ENCODE data around the gene IL4. TPM values are rescaled to one million over a fixed set of nuclear protein-coding genes. Genes with fewer than 3 reads are reported as not detected.

IL4 gene
- polyA plus RNA-seq, 3 donors = not detected

- DNase-seq = no peak
- H3K4me3 Mint-ChIP-seq = no peak overlapping the region
- intact Hi-C loops (cut with micrococcal nuclease) = no loop called here
- no peaks in the 10 kb centered on the region for H3K9me3 ChIP-seq (replicated peaks in 1 of 2; ENCODE audit: control insufficient read depth in 1 of 2, insufficient read depth in 1 of 2, low read length in 2 of 2)
- no peak overlapping the region for H3K27ac ChIP-seq (ENCODE audit: low read depth in 1 of 2, low read length in 2 of 2)
- no peak overlapping the region for H3K4me3 ChIP-seq (replicated peaks in 1 of 3; ENCODE audit: low read depth in 2 of 3, low read length in 3 of 3)
- no peak overlapping the region for H3K4me2 ChIP-seq (replicated peaks; ENCODE audit: extremely low read depth, low read length, poor library complexity, severe bottlenecking)
- H4K20me1 ChIP-seq (ENCODE audit: insufficient read depth, low read length) = no peaks in the 10 kb centered on the region
- H3K79me2 ChIP-seq (ENCODE audit: insufficient read depth, low read length) = no peaks in the 10 kb centered on the region
- no peak for TF ChIP-seq CTCF (IDR thresholded peaks at IDR 0.05)
- 95% methylated on average over 13 of the region's 16 CpGs for WGBS (ENCODE audit: insufficient coverage)
- H3K27ac Mint-ChIP-seq = no peak overlapping the region
- H3K4me1 Mint-ChIP-seq = no peaks in the 10 kb centered on the region
- no peak overlapping the region for H3K9ac ChIP-seq (ENCODE audit: insufficient read depth, low read length, poor library complexity, severe bottlenecking)
- peaks cover 2 to 6% (median 3%) of the 10 kb centered on the region in 3 donors for H3K27me3 Mint-ChIP-seq (ENCODE audit: low read depth in 3 of 3)
- no peaks in the 10 kb centered on the region for H3K36me3 ChIP-seq (replicated peaks in 1 of 2; ENCODE audit: control insufficient read depth in 1 of 2, insufficient read depth in 2 of 2, low read length in 2 of 2)
- H3K36me3 Mint-ChIP-seq = no peaks in the 10 kb centered on the region
- peaks cover 0 to 3% (median 0%) of the 10 kb centered on the region in 7 donors for H3K9me3 Mint-ChIP-seq
- no peaks in the 10 kb centered on the region for H3K27me3 ChIP-seq (ENCODE audit: control insufficient read depth in 2 of 2, insufficient read depth in 2 of 2, low read length in 2 of 2)
- H3K4me1 ChIP-seq (ENCODE audit: control insufficient read depth in 1 of 2, insufficient read depth in 2 of 2, low read length in 2 of 2) = no peaks in the 10 kb centered on the region
- H2AFZ ChIP-seq (ENCODE audit: insufficient read depth, low read depth, low read length, poor library complexity, severe bottlenecking) = no peak overlapping the region
Observed at GRCh38 chr5:132669966-132670882, 3.6 kb upstream of the IL4 start.

- intact Hi-C loops (cut with micrococcal nuclease) = no loop called here
- H3K4me2 ChIP-seq (replicated peaks; ENCODE audit: extremely low read depth, low read length, poor library complexity, severe bottlenecking) = no peak overlapping the region
- Mint-ChIP-seq H3K36me3 (no peaks in the 10 kb centered on the region), H3K4me1 (no peaks in the 10 kb centered on the region), H3K27ac (no peak overlapping the region), H3K27me3 (ENCODE audit: low read depth in 3 of 3) (peaks cover 2 to 6% (median 3%) of the 10 kb centered on the region in 3 donors), H3K4me3 (no peak overlapping the region), H3K9me3 (peaks cover 0 to 3% (median 0%) of the 10 kb centered on the region in 7 donors)
- H3K9me3 ChIP-seq (replicated peaks in 1 of 2; ENCODE audit: control insufficient read depth in 1 of 2, insufficient read depth in 1 of 2, low read length in 2 of 2) = no peaks in the 10 kb centered on the region
- no peak for TF ChIP-seq CTCF (IDR thresholded peaks at IDR 0.05)
- H3K9ac ChIP-seq (ENCODE audit: insufficient read depth, low read length, poor library complexity, severe bottlenecking) = no peak overlapping the region
- no peaks in the 10 kb centered on the region for H3K27me3 ChIP-seq (ENCODE audit: control insufficient read depth in 2 of 2, insufficient read depth in 2 of 2, low read length in 2 of 2)
- H3K4me1 ChIP-seq (ENCODE audit: control insufficient read depth in 1 of 2, insufficient read depth in 2 of 2, low read length in 2 of 2) = no peaks in the 10 kb centered on the region
- no CpG with 5 or more reads among the region's 3 CpGs for WGBS (ENCODE audit: insufficient coverage)
- no peak for DNase-seq
- H4K20me1 ChIP-seq (ENCODE audit: insufficient read depth, low read length) = no peaks in the 10 kb centered on the region
- no peak overlapping the region for H2AFZ ChIP-seq (ENCODE audit: insufficient read depth, low read depth, low read length, poor library complexity, severe bottlenecking)
- H3K4me3 ChIP-seq (replicated peaks in 1 of 3; ENCODE audit: low read depth in 2 of 3, low read length in 3 of 3) = no peak overlapping the region
- H3K36me3 ChIP-seq (replicated peaks in 1 of 2; ENCODE audit: control insufficient read depth in 1 of 2, insufficient read depth in 2 of 2, low read length in 2 of 2) = no peaks in the 10 kb centered on the region
- no peaks in the 10 kb centered on the region for H3K79me2 ChIP-seq (ENCODE audit: insufficient read depth, low read length)
- H3K27ac ChIP-seq (ENCODE audit: low read depth in 1 of 2, low read length in 2 of 2) = no peak overlapping the region
Observed at GRCh38 chr5:132671000-132671399, 2.8 kb upstream of the IL4 start.
